ENCODE data around the gene ADCY5. TPM values are rescaled to one million over a fixed set of nuclear protein-coding genes. Genes with fewer than 3 reads are reported as not detected.

ADCY5 gene
- total RNA-seq, 2 experiments from 2014 or later: 0.10 TPM; not detected in 1

DNA sequence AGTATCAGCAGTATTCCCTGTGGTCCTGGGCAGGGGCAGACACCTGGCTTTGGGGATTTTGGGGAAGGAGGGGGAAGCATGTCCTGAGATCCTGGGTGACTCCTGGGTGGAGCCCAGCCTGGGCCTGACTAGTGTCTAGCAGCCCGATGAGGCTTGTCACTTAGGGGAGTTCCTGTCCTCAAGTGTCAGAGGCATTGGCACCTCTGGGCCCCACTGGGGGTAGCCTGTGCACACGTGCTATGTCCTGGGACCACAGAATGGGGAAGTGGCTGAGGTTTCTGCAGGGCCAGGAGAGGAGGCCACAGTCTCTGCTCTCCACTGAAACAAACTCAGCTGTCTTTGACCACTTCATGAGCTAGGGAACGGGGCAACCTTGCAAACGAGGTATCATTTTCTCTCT is 31.5 kb upstream of the ADCY5 start:
- DNase-seq: no peak
- intact Hi-C loops (cut with micrococcal nuclease): no loop called here
- H3K9me3 Mint-ChIP-seq: no peaks in the 10 kb centered on the region
- H3K4me1 Mint-ChIP-seq (ENCODE audit: low read depth): no peaks in the 10 kb centered on the region
- no peak overlapping the region for H3K4me3 Mint-ChIP-seq
- H3K27ac Mint-ChIP-seq: no peak overlapping the region
- H3K36me3 Mint-ChIP-seq (ENCODE audit: low read depth): no peaks in the 10 kb centered on the region
- CTCF ChIA-PET: interaction anchor here (1.1 kb wide), 1 partner anchor 9 kb away, joined by 3 read pairs; no protein-coding TSS in a partner anchor
- peaks cover 7% of the 10 kb centered on the region for H3K27me3 Mint-ChIP-seq (ENCODE audit: low read depth)

DNA sequence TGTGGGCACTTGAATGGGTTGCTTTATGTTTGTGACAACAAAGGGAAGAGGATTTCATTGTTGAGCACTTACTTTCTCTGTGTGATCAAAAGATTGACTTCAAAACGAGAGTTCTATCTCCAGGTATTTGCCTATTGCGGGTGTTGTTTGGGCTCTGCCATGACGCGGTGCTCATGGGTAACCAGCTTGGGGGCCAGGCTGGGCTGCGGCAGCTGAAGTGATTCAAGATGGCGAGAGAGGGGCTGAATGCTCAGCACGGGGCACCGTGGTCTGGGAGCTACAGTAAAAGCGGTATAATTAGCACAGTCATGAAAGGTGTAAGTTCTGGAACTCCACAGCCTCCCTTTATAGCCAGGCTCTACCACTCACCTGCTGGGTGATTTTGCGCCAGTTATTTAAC is 31.0 kb upstream of the ADCY5 start:
- CTCF ChIA-PET: interaction anchor here (1.1 kb wide), 1 partner anchor 9 kb away, joined by 3 read pairs; no protein-coding TSS in a partner anchor
- Mint-ChIP-seq H3K36me3 (ENCODE audit: low read depth) (no peaks in the 10 kb centered on the region), H3K27me3 (ENCODE audit: low read depth) (peaks cover 7% of the 10 kb centered on the region), H3K9me3 (no peaks in the 10 kb centered on the region), H3K4me3 (no peak overlapping the region), H3K27ac (no peak overlapping the region), H3K4me1 (ENCODE audit: low read depth) (peaks cover 3% of the 10 kb centered on the region)
- no peak for DNase-seq
- intact Hi-C loops (cut with micrococcal nuclease): no loop called here

DNA sequence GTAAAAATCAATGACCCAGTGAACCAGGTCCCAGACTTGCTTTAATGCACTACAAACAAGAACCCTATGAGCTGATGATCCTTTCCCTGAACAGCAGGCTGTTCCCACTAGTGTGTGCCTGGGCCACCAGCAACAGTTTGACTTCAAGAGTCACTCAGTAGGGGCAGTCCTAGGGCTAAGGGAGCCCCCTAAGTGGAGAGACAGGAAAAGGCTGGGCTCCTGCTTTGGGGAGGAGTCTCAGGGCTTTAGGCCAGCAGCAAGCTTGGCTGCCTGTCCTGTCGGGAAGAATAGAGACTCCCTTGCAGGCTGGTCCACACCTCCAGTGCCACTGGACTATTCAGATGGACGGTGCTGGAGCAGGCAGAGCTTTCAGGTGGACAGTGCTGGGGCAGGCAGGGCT is 29.4 kb upstream of the ADCY5 start:
- CTCF ChIA-PET: no interaction called here
- Mint-ChIP-seq H3K36me3 (ENCODE audit: low read depth) (no peaks in the 10 kb centered on the region), H3K4me1 (ENCODE audit: low read depth) (peaks cover 3% of the 10 kb centered on the region), H3K27ac (no peak overlapping the region), H3K27me3 (ENCODE audit: low read depth) (peaks cover 7% of the 10 kb centered on the region), H3K9me3 (no peaks in the 10 kb centered on the region), H3K4me3 (no peak overlapping the region)
- intact Hi-C loops (cut with micrococcal nuclease): no loop called here
- no peak for DNase-seq

DNA sequence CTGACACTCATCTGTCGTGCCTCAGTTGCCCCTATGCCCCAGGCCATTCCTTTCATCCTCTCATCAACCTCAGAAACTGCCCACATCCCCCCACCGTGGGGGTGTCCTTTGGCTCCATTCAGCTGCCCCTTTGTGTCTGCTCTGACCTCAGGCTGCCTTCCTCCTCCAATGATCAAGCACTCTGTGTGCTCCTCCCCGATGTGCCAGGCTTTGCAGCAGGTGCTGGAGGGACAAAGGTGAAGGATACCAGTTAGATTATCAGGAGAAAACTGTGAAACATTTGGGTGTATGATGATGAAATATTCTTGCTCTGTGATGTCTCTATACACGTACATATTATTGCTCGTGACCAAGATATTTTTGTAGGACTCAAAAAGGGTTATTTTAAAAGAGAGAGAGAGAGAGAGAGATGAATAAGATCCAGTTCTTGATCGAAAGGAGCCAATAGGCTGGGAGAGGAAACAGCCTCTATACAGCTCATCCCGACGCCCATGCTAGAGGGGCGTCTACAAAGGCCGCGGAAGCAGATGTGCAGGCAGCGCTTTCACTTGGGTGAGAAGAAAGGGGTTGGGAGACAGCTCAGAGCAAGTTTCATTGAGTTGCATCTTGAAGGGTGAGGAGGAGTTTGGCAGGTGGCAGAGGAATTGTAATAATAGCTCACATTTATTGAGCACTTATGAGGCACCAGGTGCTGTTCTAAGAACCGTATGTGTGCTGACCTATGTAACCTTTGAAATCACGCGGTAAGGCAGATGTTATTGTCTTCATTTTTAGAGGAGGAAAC is 28.3 kb upstream of the ADCY5 start:
- intact Hi-C loops (cut with micrococcal nuclease): no loop called here
- peaks cover 7% of the 10 kb centered on the region for H3K27me3 Mint-ChIP-seq (ENCODE audit: low read depth)
- no peak overlapping the region for H3K4me3 Mint-ChIP-seq
- no peaks in the 10 kb centered on the region for H3K9me3 Mint-ChIP-seq
- H3K4me1 Mint-ChIP-seq (ENCODE audit: low read depth): peaks cover 3% of the 10 kb centered on the region
- no peaks in the 10 kb centered on the region for H3K36me3 Mint-ChIP-seq (ENCODE audit: low read depth)
- CTCF ChIA-PET: interaction anchor here (0.8 kb wide), 1 partner anchor 148 kb away, joined by 3 read pairs; no protein-coding TSS in a partner anchor
- DNase-seq: no peak
- no peak overlapping the region for H3K27ac Mint-ChIP-seq

DNA sequence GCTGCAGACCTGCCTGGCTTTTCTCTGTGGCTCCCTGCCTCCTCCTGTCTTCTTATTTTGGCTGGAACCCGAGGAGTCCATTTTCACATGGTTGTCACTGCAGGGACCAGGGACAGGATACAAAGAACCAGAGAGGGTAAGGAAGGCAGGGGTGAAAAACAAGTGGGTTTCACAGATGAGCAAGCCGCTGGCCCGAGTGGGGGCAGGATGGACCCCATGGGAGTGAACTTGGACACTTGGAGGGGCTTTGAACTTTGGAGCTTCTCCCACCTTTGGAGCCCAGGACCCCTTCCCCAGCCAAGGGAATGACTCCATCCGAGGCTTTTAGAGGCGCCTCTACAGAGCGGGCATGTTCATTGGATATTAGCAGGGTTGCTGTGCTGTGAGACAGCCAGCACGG is 26.9 kb upstream of the ADCY5 start:
- Mint-ChIP-seq H3K27me3 (ENCODE audit: low read depth) (peaks cover 7% of the 10 kb centered on the region), H3K4me1 (ENCODE audit: low read depth) (peaks cover 3% of the 10 kb centered on the region), H3K36me3 (ENCODE audit: low read depth) (no peaks in the 10 kb centered on the region), H3K9me3 (no peaks in the 10 kb centered on the region), H3K4me3 (no peak overlapping the region), H3K27ac (no peak overlapping the region)
- DNase-seq: no peak
- CTCF ChIA-PET: no interaction called here
- intact Hi-C loops (cut with micrococcal nuclease): no loop called here

DNA sequence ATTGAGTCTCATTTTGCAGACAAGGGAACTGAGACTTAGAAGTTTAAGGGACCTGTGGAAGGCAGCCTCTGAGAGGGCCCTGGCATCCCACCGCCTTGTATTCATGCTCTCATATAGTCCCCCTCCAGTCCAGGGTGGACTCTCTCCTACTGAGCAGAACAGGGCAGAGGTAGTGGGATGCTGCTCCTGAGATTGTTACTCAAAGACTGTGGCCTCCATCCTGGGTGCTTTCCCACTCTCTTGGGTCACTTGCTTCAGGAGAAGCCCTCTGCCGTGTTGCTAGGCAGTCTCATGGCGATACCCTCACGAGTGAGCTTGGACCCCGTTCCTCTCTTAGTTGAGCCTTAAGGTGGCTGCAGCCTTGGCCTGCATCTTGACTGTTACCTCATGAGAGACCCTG is 22.2 kb upstream of the ADCY5 start:
- intact Hi-C loops (cut with micrococcal nuclease): no loop called here
- H3K27me3 Mint-ChIP-seq (ENCODE audit: low read depth): no peaks in the 10 kb centered on the region
- H3K4me1 Mint-ChIP-seq (ENCODE audit: low read depth): peaks cover 3% of the 10 kb centered on the region
- no peaks in the 10 kb centered on the region for H3K36me3 Mint-ChIP-seq (ENCODE audit: low read depth)
- CTCF ChIA-PET: interaction anchor here (1.0 kb wide), 1 partner anchor 21 kb away, joined by 4 read pairs; no protein-coding TSS in a partner anchor
- no peak for DNase-seq
- no peak overlapping the region for H3K4me3 Mint-ChIP-seq
- no peak overlapping the region for H3K27ac Mint-ChIP-seq
- no peaks in the 10 kb centered on the region for H3K9me3 Mint-ChIP-seq

DNA sequence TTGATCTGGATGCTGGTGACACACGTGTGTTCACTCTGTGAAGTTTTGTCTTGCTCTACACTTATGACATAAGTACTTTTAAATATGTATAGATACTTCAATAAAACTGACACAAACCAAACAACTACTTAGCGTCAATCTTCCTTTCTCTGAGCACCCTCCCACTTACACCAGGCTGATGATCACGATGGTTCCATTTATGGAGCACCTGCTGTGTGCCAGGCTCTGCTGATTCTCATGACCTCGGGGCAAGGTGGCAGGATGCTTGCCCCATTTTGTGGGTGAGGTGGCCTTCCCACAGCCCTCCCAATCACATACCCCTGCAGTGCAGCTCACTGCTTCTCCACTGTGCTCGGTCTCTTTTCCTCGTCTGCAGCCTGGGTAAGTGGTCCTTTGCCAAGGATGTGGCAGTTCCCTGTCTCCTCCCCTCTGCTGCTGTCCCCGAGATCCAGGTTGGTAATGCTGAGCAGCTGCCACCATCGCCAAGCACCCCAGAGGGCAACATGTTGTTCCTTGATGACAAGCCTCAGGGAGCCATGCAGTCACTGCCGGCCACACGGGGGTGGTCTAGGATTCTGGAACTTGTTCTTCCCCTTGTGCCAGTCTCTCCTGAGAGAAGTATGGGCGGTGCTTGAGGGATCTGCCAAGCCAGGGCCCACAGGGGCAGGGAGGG is 20.6 kb upstream of the ADCY5 start:
- DNase-seq: no peak
- no peaks in the 10 kb centered on the region for H3K9me3 Mint-ChIP-seq
- H3K4me1 Mint-ChIP-seq (ENCODE audit: low read depth): no peaks in the 10 kb centered on the region
- H3K27ac Mint-ChIP-seq: no peak overlapping the region
- no peaks in the 10 kb centered on the region for H3K27me3 Mint-ChIP-seq (ENCODE audit: low read depth)
- CTCF ChIA-PET: no interaction called here
- H3K4me3 Mint-ChIP-seq: no peak overlapping the region
- intact Hi-C loops (cut with micrococcal nuclease): no loop called here
- H3K36me3 Mint-ChIP-seq (ENCODE audit: low read depth): no peaks in the 10 kb centered on the region

DNA sequence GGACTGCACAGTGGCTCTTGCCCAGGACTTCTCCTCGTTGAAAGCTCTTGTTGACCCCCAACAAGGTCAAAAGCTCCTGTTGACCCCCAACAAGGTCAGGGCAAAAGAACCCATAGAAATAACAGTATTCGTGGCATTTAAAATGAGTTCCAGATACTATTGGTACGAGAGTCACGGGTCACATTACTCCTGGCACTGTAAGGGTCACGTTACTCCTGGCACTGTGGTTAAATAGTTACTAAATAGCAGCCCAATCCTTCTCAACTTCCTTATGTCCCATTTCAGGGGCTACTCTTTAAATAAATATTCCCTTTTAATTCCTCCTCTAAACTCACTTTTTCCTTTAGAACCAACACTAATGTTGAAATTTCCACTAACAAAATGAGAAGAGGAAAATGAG is 18.2 kb upstream of the ADCY5 start:
- Mint-ChIP-seq H3K27ac (no peak overlapping the region), H3K9me3 (no peaks in the 10 kb centered on the region), H3K4me3 (no peak overlapping the region), H3K27me3 (ENCODE audit: low read depth) (peaks cover 2% of the 10 kb centered on the region), H3K4me1 (ENCODE audit: low read depth) (no peaks in the 10 kb centered on the region), H3K36me3 (ENCODE audit: low read depth) (no peaks in the 10 kb centered on the region)
- DNase-seq: no peak
- CTCF ChIA-PET: no interaction called here
- intact Hi-C loops (cut with micrococcal nuclease): no loop called here

DNA sequence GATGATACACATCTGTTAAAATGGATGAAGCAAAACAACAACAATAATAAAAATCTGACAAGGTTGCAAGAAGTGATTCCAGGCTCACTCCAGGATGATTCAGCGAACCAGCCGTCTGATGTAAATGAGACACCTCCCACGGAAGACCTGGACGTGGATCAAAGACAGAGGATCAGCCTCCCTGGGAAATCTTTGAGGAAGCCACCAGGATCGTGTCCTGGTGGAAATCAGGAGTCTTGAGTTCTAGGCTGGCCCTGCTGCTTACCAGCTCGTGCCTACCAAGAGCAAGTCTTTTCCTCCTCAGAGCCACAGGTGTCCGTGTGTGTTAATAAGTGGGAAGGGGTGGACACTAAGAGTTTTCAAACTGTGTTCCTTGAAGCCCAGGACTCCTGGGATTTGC is 15.3 kb upstream of the ADCY5 start:
- H3K4me3 Mint-ChIP-seq: no peak overlapping the region
- H3K27ac Mint-ChIP-seq: no peak overlapping the region
- CTCF ChIA-PET: interaction anchor here (0.6 to 1.2 kb wide), 2 partner anchors 115 to 178 kb away, joined by 3 read pairs; no protein-coding TSS in a partner anchor
- no peaks in the 10 kb centered on the region for H3K36me3 Mint-ChIP-seq (ENCODE audit: low read depth)
- no peak for DNase-seq
- H3K27me3 Mint-ChIP-seq (ENCODE audit: low read depth): peaks cover 2% of the 10 kb centered on the region
- H3K9me3 Mint-ChIP-seq: no peaks in the 10 kb centered on the region
- no peaks in the 10 kb centered on the region for H3K4me1 Mint-ChIP-seq (ENCODE audit: low read depth)
- intact Hi-C loops (cut with micrococcal nuclease): no loop called here

DNA sequence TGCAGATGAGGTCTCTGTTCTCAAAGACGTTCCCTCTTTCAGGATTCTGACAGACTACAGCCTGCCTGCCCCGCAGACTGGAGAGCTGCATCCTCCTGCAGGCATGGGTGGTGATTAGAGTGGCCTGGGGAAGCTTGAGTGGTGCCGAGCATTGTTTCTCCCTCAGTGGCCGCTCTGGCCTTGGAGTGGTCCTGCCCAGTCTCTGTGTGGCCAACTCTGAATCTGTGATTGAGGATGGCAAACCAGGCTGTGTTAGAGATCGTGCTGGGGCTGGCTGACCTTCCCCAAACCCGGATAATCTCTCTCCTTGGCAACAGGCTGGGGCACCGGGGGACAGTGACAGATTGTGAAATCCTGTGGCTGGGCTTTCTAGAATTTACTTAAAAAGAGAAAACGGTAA is 11.0 kb upstream of the ADCY5 start:
- no peak overlapping the region for H3K27ac Mint-ChIP-seq
- intact Hi-C loops (cut with micrococcal nuclease): no loop called here
- no peaks in the 10 kb centered on the region for H3K9me3 Mint-ChIP-seq
- H3K27me3 Mint-ChIP-seq (ENCODE audit: low read depth): peaks cover 14% of the 10 kb centered on the region
- no peak for DNase-seq
- no peaks in the 10 kb centered on the region for H3K36me3 Mint-ChIP-seq (ENCODE audit: low read depth)
- no peak overlapping the region for H3K4me3 Mint-ChIP-seq
- H3K4me1 Mint-ChIP-seq (ENCODE audit: low read depth): no peaks in the 10 kb centered on the region
- CTCF ChIA-PET: no interaction called here

DNA sequence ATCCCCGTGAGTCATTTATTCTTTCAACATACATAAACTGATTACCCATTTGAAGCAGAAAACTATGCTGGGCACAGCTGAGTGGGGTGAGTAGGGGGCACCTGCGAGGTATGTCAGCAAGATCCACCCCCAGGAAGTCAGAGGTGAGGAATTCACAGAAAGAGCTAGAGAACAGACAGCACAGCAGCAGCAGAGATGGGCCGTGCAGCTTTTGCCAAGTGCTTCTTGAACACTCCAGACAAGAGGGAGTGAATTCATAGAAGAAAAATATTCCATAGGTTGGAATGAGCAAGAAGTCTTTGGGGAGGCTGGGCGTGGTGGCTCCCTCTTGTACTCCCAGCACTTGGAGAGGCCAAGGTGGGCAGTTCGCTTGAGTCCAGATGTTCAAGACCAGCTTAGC is 9.4 kb upstream of the ADCY5 start:
- intact Hi-C loops (cut with micrococcal nuclease): no loop called here
- Mint-ChIP-seq H3K9me3 (no peaks in the 10 kb centered on the region), H3K4me3 (no peak overlapping the region), H3K27ac (no peak overlapping the region), H3K36me3 (ENCODE audit: low read depth) (no peaks in the 10 kb centered on the region), H3K4me1 (ENCODE audit: low read depth) (no peaks in the 10 kb centered on the region), H3K27me3 (ENCODE audit: low read depth) (peaks cover 23% of the 10 kb centered on the region)
- no peak for DNase-seq
- CTCF ChIA-PET: interaction anchor here (1.7 kb wide), 1 partner anchor 10 kb away, joined by 6 read pairs; the partner anchor contains the start of gene ADCY5

DNA sequence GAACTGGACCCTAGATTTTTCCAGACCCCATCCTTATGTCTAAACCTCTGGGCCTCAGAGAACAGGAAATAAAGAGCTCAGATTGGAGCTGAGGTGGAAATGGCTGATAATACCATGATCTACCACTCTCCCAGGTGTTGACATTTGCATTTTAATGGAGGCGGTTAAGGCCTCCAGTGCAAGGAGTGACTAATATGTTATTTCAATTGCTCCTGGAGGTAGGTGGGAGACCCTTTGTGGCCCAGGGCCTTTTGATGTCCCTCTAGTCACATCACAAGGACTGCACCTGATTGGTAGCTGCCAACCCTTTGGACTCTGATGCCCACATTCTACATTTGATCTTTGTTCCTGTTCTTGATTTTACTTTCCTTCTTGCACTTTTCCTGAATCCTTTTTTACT is 9.0 kb upstream of the ADCY5 start:
- no peak overlapping the region for H3K27ac Mint-ChIP-seq
- intact Hi-C loops (cut with micrococcal nuclease): no loop called here
- no peak for DNase-seq
- no peaks in the 10 kb centered on the region for H3K36me3 Mint-ChIP-seq (ENCODE audit: low read depth)
- CTCF ChIA-PET: interaction anchor here (1.7 kb wide), 1 partner anchor 9 kb away, joined by 6 read pairs; the partner anchor contains the start of gene ADCY5
- peaks cover 23% of the 10 kb centered on the region for H3K27me3 Mint-ChIP-seq (ENCODE audit: low read depth)
- no peaks in the 10 kb centered on the region for H3K4me1 Mint-ChIP-seq (ENCODE audit: low read depth)
- H3K4me3 Mint-ChIP-seq: no peak overlapping the region
- H3K9me3 Mint-ChIP-seq: no peaks in the 10 kb centered on the region

DNA sequence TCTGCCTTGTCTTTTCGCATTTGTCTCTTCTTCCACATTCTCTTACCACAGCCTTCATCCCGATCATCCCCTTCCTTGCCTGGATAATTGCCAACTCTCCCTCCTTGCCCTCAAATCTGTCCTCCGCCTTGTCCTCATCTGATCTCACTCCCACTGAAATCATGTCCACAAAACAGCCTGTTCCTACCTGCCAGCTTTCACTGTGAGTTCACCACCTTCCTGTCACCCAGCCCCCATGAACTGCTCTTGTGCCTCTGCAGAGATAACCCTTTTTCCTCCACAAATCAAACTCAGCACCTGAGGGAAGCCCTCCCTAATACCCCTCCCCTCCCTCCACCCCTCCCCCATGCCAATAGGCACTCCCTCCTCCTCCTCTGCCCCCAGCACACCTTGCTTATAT is 4.8 kb upstream of the ADCY5 start:
- H3K4me1 Mint-ChIP-seq (ENCODE audit: low read depth): no peaks in the 10 kb centered on the region
- DNase-seq: no peak
- H3K27ac Mint-ChIP-seq: no peak overlapping the region
- intact Hi-C loops (cut with micrococcal nuclease): no loop called here
- H3K36me3 Mint-ChIP-seq (ENCODE audit: low read depth): no peaks in the 10 kb centered on the region
- no peaks in the 10 kb centered on the region for H3K9me3 Mint-ChIP-seq
- CTCF ChIA-PET: no interaction called here
- no peak overlapping the region for H3K4me3 Mint-ChIP-seq
- H3K27me3 Mint-ChIP-seq (ENCODE audit: low read depth): peaks cover 39% of the 10 kb centered on the region

Measured in activated naive CD4-positive, alpha-beta T cell treated with anti-CD3 and anti-CD28 coated beads for 36 hours (primary cell).